Stimulated activated CD4-positive, alpha-beta T cell treated with anti-CD3 and anti-CD28 coated beads, Interleukin-12 subunit alpha, Interleukin-12 subunit beta, amount 100 ng/mL, for 48 hours (primary cell): ENCODE data around the gene MRPL43.

Experiments used
- DNase-seq, 3 donors: peaks; one replicate each; pipeline ENCODE4 v3.0.0-alpha.2; 2020; ENCODE audit warnings: low read depth in 2 of 3, low spot score in 1 of 3

The MRPL43 gene

DNA sequence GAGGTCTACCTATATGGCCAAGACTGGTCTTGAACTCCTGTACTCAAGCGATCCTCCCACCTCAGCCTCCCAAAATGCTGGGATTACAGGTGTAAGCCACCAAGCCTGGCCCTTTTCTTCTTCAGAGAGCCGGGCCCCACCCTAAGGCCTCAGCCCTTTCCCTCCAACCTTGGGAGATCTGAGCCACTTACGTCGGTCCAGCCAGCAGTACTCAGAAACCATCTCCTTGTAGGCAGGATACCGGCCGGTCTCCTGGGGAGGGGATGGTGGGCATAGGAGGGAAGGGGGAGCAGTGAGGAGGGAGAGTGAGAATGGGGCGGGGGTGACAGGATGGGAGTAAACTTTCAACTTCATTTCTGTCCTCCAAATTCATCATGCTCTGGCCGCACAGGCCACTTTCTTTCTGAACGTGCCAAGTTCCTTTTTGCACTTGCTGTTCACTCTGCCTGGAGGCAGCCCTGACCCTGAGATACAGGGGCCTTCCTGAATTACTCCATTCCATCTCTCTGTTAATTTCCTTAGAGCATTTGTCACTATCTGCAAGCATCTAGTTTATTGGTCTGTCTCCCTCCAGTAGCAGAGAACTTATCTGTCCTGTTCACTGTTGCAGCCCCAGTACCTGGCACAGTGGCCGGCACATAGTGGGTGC is 33.3 kb upstream of the MRPL43 start:
- DNase-seq = no peak

DNA sequence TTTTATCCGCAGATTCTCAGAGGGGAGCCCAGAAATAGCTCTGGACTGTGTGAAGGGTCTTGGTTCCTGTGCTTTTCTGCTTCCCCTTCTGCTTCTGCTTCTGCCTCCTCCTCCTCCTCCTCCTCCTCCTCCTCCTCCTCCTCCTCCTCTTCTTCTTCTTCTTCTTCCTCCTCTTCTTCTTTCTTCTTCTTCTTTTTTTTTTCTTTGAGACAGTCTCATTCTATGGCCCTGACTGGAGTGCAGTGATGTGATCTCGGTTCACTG is 32.1 kb upstream of the MRPL43 start:
- DNase-seq = no peak

DNA sequence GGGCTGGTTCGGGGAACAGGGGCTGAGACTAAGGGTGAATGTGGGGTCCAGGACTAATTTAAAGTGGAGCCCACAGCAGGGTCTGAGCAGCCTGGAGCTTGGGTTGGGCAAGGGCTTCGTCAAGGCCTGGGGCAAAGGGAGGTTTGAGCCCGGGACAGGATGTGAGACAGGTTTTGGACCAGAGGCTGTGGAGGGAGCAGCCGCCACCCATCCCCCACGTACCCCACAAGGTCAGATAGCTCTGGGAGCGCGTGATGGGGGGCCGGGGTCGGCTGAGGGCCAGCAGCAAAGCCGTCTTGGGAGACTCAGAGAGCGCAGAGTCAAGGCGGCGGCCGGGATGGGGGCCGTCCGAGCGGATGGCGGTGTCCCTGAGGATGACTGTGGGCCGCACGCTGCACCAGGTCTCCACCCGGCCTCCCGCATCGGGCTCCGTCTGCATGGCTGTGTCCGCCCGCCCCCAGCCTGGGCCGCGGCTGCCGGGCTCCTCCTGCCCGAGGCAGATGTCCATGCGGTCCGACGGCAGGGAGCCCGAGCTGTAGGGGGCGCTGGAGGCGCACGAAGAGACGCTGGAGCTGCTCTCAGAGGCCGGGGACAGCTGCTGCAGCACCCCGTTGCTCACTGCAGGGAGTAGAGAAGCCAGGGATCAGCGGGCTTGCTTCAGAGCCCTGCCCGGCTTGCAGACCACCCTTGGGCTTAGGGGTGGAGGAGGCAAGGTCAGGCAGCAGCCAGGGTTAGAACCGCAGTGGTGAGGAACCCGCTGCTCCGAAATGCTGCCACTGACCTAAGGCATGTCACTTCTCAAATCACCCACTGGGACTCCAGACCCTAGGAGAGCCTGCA is 31.5 kb upstream of the MRPL43 start:
- DNase-seq = peak; percentile 67 to 84 (median 81)

DNA sequence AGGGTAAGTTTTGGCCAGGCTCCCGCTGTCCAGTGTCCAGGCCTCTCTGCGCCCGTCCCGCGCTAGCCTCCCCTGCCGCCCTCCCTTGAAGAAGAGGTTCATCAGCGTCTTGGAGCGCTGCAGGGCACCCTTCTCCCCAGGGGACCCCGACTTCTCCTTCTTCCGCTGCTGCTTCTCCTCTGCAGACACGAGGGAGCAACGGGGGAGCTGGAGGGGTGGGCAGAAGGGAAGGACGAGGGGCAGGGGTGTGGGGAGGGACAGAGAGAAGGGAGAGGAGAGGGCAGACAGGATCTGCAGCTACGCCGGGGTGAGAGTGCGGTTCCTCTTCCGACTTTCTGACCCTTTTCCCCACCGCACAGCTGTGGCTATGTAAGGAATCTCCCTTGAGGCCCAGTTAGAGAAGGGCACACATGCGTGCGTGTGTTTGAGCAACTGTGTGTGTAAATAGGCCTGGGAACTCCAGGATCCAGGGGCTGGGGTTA is 30.9 kb upstream of the MRPL43 start:
- DNase-seq = no peak

DNA sequence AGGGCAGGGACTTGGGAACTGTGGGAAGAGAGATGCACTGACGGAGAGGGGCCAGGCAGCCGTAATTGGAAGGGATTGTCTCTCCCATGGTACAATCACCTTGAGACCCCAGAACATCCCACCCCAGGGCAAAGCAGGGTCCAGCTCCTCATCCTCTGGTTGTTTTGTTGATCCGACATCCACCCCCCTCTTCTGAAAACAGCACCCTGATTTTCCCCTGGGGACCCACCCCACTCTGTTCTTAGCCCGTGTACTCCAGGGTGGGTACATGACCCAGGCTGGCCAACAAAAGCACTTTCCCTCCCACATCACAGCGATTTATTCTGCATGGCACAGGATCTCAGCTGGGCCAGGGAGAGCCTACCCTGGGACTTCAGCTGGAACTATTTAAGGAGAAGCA is 29.5 kb upstream of the MRPL43 start:
- DNase-seq = no peak

DNA sequence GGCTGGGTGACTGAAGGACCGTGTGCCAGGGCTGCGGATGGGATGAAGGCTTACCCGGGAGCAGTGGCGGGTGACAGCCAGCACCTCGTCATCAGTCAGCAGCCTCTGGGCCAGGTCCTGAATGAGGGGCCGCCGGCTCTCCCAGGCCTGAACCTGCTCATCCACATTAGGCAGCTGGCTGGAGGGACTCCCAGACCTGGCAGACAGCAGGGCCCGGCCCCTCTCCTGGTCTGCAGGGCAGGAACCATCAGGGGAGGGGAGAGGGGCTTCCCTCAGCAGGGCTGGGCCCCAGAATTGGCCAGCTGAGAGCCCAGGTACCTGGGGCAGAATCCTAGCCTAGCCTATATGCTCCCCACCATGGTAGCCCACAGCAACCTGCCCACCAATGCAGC is 28.3 kb upstream of the MRPL43 start:
- DNase-seq = no peak

DNA sequence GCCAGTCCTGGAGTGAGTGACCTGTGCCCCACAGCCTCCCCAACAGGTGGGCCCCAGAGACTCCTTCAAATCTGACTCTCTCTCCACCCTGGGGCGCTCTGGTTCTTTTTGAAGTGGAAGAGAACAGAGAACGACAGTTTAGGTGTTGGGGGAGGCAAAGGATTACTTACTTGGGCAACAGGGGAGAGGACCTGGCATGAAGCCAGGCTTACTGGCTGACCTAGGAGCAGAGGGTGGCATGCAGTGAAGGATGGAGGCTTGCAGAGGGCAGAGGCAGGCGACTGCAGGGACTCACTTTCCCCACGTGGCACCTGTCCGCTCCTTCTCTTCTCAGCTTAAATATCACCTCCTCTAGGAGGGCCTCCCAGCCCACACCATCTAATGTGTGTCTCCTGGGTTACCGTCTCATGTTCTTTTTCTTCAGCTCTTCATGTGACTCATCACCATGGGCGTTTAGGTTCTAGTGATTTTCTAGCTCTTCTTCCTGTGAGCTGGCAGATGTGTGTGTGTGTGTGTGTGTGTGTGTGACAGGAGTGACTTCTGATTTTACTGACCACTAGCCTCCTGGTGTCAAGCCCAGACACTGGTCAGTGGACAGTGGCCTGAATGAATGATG is 27.8 kb upstream of the MRPL43 start:
- no peak for DNase-seq

DNA sequence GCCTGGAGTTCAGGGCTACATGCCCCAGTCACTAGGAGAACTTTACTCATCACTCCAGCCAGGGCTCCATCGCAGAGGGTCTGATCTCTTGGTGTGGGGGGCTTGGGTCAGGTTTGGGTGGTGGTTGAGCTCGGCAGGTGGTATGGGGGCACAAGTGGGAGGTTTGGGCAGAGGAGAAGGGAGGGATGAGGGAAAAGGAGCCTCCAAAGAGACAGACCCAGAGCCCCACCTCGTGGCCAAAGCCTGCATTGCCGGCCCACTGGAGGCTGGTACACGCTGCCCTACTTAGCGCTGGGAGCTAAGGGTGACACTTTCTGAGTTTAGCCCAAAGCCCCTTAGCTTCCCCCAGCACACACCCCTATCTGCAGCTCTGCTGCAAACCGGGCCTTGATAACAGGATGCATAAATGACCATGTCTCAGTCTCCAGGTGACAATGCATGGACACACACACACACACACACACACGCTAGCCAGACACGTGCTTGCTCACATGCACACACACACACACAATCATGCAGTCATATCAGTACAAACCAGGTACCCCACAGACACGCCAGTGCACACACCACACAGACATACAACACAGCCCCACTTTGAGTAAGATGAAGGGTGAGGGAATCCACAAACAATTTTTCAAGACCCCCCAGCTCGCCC is 27.1 kb upstream of the MRPL43 start:
- DNase-seq = peak; percentile 53 to 89 (median 72)

DNA sequence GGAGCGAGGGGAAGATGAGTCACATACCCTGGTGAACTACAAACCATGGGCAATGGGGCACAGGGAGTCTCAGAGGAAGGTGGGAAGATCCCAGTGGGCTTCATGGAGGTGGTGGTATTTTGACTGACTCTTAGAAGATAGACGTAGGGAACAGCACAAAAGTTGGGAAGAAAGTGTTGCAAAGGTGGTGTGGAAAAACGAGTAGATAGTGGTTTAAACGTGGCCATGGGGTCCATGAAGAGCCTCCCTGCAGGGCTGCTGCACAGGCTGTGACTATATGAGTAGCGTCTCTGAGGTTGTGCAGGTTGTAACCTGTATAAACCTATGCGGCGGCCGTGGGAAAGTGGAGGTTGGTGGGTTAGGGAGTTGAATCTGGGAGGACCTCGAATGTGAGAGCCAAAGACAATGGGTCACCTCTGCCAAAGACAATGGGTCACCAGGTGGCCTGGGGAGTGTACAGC is 26.1 kb upstream of the MRPL43 start:
- no peak for DNase-seq

DNA sequence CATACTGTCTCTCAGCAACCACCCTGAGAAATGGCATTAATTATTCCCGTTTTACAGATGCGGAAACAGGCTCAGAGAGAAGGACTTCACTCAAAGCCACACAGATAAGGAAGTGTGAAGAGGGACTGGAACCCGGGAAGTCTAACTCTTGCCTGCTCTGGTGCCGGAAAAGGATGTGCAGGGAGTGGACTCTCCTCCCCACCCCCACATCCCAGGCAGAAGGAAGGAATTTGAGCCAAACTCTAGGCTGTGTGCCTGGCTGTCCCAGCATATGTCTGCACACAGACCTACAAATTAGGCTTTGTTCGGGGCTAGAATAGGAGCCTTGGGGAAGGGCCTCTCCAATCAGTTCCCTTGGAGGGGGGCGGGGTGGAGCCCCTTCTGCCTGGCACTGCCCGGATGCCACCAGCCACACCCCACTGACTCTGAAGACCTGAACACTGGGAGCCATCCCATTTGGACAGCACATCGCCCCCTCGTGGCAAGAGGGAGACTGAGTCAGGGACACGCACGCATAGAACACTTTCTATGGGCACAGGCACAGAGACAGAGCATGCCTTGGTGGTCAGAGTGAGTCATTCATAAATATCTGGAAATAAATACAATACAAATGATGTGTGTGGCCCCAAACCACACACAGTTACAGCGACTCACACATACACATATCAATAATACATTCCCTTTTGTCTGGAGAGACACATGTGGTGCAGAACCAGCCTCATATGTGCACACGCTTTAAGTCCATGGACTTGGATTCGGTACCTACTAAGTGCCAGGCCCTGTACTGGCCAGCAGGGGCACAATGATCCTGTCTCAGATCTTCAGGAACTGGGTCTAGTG is 25.4 kb upstream of the MRPL43 start:
- DNase-seq = peak; percentile 64 to 82 (median 76)

DNA sequence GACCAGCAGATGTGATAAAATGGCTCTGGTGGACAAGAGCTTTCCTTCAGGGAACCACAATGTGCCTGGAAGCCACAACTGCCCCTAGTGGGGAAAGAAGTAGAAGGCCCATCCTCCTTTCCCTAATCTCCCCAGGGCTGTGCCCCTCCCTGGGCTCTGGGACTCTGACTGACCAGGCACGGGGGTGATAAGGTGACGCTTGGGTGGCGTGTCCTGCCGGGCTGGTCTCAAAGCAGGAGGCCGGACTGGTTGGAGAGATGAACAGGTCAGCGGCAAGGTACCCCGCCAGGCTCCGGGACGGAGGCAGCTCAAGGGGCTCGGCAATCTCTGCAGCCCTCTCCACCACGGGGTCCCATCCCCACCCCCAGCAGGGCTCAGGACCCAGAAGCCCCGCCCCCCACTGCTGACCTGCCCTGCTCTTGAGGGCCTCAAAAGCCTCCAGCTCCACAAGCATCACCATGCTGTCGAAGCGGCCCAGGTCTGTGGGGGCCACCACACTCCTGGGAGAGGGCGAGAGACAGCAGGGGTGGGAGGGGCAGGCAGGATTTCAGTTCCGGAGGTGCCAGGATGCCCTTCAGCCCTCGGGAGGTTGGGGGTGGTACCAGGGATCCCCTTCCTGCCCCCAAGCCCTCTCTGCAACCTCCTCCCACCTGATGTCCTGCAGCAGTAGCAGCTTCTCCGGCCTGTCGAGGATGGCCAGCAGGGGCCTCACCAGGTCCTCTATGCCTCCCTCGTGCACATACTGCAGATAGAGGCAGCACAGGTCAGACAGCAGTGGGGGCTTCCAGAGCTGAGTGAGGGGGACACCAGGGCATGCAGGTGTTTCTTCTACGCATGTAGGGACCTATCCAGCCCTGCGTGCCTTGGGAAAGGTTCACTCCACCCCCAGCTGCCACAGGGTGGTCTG is 24.5 kb upstream of the MRPL43 start:
- no peak for DNase-seq

DNA sequence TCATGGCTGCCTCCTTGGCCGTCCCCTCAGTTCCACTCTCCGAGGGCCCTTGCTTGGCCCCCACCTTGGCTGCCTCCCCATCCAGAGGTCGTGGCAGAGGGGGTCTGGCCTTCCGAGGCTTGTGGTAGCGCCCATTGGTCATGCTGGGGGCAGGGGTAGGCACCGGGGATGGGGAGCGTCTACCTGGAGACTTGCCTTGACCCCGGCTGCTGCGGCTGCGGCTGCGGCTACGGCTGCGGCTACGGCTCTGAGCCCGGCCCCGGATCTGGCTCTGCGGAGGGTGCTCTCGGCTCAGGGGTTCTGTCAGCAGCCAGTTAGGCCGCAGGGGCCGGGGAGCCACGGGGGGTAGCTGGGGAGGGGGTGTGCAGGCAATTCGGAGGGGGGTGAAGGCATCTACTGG is 23.0 kb upstream of the MRPL43 start:
- no peak for DNase-seq

DNA sequence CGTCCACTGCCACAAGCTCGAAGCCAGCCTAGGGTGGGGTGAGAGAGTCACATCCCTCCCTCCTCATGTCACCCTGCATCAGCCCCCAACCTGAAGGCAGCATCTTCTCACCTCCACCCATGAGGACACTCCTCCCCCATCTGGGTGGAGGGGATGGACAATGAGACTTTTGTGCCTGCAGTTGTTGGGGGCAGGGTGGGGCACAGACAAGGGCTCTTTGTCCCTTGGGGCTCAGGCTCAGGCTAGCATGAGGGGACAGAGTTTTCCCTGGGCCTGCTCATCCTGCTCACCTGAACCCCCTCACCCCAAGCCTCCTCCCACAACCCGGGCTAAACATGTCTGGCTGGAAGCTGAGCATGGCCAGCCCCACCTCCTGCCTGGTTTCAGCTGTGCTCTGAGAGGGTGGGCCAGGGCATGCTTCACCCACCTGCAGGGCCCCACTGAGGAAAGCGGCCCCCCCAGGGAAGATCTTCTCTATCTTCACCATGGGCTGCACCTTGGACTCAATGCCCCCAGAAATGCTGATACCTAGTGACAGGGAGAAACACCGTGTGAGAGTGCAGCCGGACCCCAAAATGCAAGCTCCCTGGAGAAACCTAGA is 21.6 kb upstream of the MRPL43 start:
- no peak for DNase-seq

DNA sequence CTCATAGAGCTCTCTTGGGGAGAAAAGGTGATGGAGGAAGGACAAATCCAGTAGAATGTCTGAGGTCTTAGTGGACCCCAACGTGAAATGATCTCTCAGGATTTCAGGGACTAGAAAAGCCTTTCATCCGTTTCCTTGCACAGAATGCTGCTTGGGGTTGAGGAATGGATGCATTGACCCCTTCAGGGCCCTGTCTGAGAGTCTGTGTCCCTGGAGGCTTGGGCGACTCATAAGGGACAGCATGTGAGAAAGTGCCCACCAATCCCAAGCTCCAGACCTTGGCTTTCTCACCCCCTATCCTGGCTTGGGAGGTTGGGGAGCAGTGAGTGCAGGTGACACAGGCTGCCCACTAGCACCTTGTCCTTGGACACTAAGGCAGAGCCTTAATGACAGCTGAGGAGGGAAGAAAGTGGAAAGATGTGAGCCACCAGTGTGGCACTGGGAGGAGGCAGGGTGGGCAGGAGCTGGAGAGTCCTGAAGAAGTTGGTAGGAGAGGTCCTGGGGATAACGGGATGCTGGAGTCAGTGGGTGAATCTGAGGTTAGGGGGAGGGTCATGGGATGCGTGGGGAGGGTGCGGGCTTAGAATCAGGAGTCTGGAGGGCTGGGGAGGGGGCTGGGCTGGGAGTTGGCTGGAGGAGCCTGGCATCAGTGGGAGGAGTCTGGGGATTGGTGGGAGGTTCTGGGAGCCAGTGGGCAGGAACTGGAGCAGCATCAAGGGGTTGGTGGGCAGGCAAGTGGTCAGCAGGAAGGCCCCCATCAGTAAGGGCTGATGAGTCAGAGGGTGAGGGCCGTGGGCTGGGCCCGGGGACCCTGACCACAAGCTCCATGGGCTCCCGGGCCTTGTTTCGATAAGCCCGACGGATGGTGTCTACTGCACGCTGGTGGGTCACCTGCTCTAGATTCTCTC is 20.9 kb upstream of the MRPL43 start:
- DNase-seq = no peak

DNA sequence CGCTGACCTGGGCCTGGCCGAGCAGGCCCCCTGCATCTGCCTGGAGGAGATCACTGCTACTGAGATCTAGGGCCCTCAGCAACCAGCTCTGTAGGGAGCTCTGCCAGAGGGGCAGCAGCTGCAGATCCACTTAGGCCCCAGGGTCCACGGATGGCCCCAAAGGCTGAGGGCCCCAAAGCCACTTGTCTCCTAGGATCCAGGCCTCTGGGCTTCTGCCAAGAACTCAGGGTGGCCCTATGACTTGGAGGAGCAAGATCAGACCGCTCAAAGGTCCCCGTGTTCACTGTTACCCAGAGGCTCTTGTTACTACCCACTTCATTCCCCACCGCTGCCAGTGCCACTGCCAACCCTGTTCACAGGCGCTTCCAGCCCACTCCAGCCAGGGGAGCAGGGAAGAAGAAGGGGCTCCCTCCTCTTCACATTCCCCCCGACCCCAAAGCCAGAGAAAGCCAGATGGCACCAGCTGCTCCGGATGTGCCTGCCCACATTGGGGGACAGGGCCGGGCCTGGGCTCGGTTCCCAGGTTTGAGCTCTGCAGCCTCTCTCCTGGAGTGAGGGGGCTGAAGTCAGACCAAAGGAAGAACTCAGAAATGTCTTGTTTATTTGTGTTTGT is 19.9 kb upstream of the MRPL43 start:
- no peak for DNase-seq

DNA sequence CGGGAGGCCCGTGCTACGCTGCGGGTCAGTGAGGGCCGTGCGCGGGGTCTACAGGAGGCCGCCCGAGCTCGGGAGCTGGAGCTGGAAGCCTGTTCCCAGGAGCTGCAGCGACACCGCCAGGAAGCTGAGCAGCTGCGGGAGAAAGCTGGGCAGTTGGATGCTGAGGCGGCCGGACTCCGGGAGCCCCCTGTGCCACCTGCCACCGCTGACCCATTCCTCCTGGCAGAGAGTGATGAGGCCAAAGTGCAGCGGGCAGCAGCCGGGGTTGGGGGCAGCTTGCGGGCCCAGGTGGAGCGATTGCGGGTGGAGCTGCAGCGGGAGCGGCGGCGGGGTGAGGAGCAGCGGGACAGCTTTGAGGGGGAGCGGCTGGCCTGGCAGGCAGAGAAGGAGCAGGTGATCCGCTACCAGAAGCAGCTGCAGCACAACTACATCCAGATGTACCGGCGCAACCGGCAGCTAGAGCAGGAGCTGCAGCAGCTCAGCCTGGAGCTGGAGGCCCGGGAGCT is 19.3 kb upstream of the MRPL43 start:
- no peak for DNase-seq

DNA sequence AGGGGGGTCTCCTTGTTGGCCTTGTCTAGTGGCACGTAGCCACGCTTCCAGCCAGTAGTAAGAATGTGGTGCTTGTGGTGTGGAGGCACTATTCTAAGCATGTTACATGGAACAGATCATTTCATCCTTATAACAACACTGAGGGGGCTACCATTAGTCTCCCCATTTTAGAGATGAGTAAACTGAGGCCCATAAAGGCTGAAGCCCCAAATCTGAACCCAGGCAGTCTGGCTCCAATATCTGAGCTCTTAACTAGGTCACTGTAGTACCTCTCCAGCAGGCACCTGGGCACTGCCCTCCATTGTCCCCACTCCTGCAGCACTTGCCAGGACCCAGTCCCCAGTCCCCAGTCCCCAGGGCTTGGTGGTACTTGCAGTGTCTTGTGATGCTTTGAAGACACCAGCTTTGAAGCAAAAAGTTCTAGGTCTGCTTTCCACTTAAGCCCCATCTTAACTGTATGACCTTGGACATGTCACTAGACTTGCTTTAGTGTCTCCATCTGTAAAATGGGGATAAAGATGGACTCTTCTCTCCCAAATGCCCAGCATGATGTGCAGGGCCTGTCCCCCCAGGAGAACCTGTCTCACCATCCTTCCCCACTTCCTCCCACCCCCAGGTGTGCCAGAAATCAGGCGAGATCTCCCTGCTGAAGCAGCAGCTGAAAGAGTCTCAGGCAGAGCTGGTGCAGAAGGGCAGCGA is 18.7 kb upstream of the MRPL43 start:
- DNase-seq = no peak
